ENCODE data around the gene SMU1. TPM values are rescaled to one million over a fixed set of nuclear protein-coding genes. Genes with fewer than 3 reads are reported as not detected.
A peak's percentile ranks its signal among the peaks of the same experiment; 100 is the strongest.

Gene SMU1
- total RNA-seq, 1 donor from 2014 or later, result 19.6 TPM

- H3K4me1 Mint-ChIP-seq (ENCODE audit: low read depth, unreplicated experiment), result peaks cover 3% of the 10 kb centered on the region
- TF ChIP-seq CTCF (IDR thresholded peaks at IDR 0.05; ENCODE audit: partially characterized antibody, unreplicated experiment), result no peak
- no peaks in the 10 kb centered on the region for H3K9me3 Mint-ChIP-seq (ENCODE audit: unreplicated experiment)
- no peak overlapping the region for H3K4me3 Mint-ChIP-seq (ENCODE audit: unreplicated experiment)
- no peaks in the 10 kb centered on the region for H3K36me3 Mint-ChIP-seq (ENCODE audit: unreplicated experiment)
- DNase-seq, result no peak
- H3K27me3 Mint-ChIP-seq (ENCODE audit: unreplicated experiment), result no peaks in the 10 kb centered on the region
- H3K27ac Mint-ChIP-seq (ENCODE audit: unreplicated experiment), result peak overlapping the region; percentile 9
Observed at GRCh38 chr9:32991897-32992594, 84.4 kb downstream of the SMU1 start.

Other genes starting within 250 kb of the SMU1 start
- 41.9 TPM for gene APTX, start 75.0 kb downstream of the SMU1 start, total RNA-seq (ENCODE audit: unreplicated experiment)
- 249 TPM for gene DNAJA1, start 51.4 kb downstream of the SMU1 start, total RNA-seq (ENCODE audit: unreplicated experiment)
- 5.4 TPM for gene B4GALT1, start 90.7 kb upstream of the SMU1 start, total RNA-seq (ENCODE audit: unreplicated experiment)
- not detected for gene SPINK4, start 163.5 kb upstream of the SMU1 start, total RNA-seq (ENCODE audit: unreplicated experiment)
- 92.5 TPM for gene BAG1, start 188.0 kb upstream of the SMU1 start, total RNA-seq (ENCODE audit: unreplicated experiment)
- 61.7 TPM for gene CHMP5, start 188.4 kb upstream of the SMU1 start, total RNA-seq (ENCODE audit: unreplicated experiment)
- 37.5 TPM for gene NFX1, start 213.8 kb upstream of the SMU1 start, total RNA-seq (ENCODE audit: unreplicated experiment)

All from glutamatergic neuron (in vitro differentiated cells).